DMS153 (cell line): Measurements from ENCODE around the gene HAX1.
"Not testable (repeated sequence)": the region's sequence is repeated elsewhere in the genome, so short reads cannot be mapped to it uniquely, and the experiment has no call there.

ENCODE experiments used
- DNase-seq: peaks from one replicate; lab custom pipeline; 2025; lab: John Stamatoyannopoulos, UW

The HAX1 gene

GRCh38 chr1:154272217-154272998 lies at the start of gene HAX1:
HAX1 (plus strand) TSS chr1:154272629; CDS start chr1:154272724, 95 bp downstream.
- DNase-seq, result peak; percentile 93

- no peak for DNase-seq
These were observed 49.5 kb upstream of the HAX1 start for GRCh38 chr1:154222918-154223317.

GRCh38 chr1:154223621-154224020 lies 48.8 kb upstream of the HAX1 start:
- no peak for DNase-seq

- DNase-seq, result no peak
These were observed 47.1 kb upstream of the HAX1 start for GRCh38 chr1:154225370-154225769.

- not testable (repeated sequence) for DNase-seq
These were observed 41.3 kb upstream of the HAX1 start for GRCh38 chr1:154231112-154231511.

GRCh38 chr1:154233127-154233526 lies 39.3 kb upstream of the HAX1 start:
- DNase-seq, result not testable (repeated sequence)

- no peak for DNase-seq
These were observed 35.6 kb upstream of the HAX1 start for GRCh38 chr1:154236855-154237254.

- no peak for DNase-seq
These were observed 35.0 kb upstream of the HAX1 start for GRCh38 chr1:154237435-154237834.

- no peak for DNase-seq
These were observed 34.4 kb upstream of the HAX1 start for GRCh38 chr1:154237880-154238506.

GRCh38 chr1:154239491-154239890 lies 32.9 kb upstream of the HAX1 start:
- no peak for DNase-seq

GRCh38 chr1:154240294-154240833 lies 32.1 kb upstream of the HAX1 start:
- no peak for DNase-seq

- no peak for DNase-seq
These were observed 30.6 kb upstream of the HAX1 start for GRCh38 chr1:154241703-154242351.

- DNase-seq, result no peak
These were observed 18.8 kb upstream of the HAX1 start for GRCh38 chr1:154253671-154254070.

- no peak for DNase-seq
These were observed 15.7 kb upstream of the HAX1 start for GRCh38 chr1:154256686-154257085.

GRCh38 chr1:154258784-154259183 lies 13.6 kb upstream of the HAX1 start:
- DNase-seq, result no peak

- no peak for DNase-seq
These were observed 12.3 kb upstream of the HAX1 start for GRCh38 chr1:154260127-154260526.

- DNase-seq, result no peak
These were observed 8.7 kb upstream of the HAX1 start for GRCh38 chr1:154263465-154264332.

GRCh38 chr1:154264454-154264853 lies 8.0 kb upstream of the HAX1 start:
- no peak for DNase-seq

GRCh38 chr1:154265586-154265985 lies 6.8 kb upstream of the HAX1 start:
- DNase-seq, result no peak

- no peak for DNase-seq
These were observed 1.6 kb upstream of the HAX1 start for GRCh38 chr1:154270833-154271232.

GRCh38 chr1:154272999-154273563 lies 652 bp downstream of the HAX1 start:
- DNase-seq, result no peak
